Gastroesophageal sphincter (tissue), 3 donors: Measurements from ENCODE around the gene GOLGA1.

Source experiments
- POLR2A ChIP-seq, 2 donors: fragments of 450-650 bp; IDR thresholded peaks; one replicate each; pipeline ENCODE4 v1.6.1; 2017; ENCODE audit warnings: antibody characterized with exemption in 2 of 2, mild to moderate bottlenecking in 2 of 2, moderate library complexity in 1 of 2
- TF ChIP-seq, protein P1 (sequence below), 4 experiments: fragments of 200-600 bp in 2 of 4; fragments of 450-650 bp in 2 of 4; sonication (generic) in 1 of 4; IDR thresholded peaks; one replicate each; pipeline ENCODE4 v1.5.1; 2017 to 2019; ENCODE audit warnings: antibody characterized with exemption in 4 of 4, mild to moderate bottlenecking in 2 of 4, moderate library complexity in 2 of 4

DNA sequence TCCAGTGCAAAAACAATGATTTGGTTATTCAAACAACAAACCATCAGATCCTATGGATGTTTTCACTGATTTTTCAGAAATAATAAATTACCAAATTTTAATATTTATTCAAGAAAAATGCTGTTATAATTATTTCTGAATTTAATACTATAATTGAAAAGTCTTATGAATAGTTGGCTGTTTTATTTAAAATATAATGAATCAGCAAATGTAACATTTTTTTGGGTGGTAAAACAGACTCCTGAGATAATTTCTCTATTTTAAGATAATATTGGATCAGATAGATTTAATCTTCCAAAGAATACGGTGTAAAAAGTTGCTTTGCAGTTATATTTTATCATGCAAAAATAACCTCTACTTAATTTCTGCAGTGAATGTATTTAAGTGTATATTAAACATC lies 5.3 kb upstream of the GOLGA1 start:
- TF ChIP-seq, protein P1, sequence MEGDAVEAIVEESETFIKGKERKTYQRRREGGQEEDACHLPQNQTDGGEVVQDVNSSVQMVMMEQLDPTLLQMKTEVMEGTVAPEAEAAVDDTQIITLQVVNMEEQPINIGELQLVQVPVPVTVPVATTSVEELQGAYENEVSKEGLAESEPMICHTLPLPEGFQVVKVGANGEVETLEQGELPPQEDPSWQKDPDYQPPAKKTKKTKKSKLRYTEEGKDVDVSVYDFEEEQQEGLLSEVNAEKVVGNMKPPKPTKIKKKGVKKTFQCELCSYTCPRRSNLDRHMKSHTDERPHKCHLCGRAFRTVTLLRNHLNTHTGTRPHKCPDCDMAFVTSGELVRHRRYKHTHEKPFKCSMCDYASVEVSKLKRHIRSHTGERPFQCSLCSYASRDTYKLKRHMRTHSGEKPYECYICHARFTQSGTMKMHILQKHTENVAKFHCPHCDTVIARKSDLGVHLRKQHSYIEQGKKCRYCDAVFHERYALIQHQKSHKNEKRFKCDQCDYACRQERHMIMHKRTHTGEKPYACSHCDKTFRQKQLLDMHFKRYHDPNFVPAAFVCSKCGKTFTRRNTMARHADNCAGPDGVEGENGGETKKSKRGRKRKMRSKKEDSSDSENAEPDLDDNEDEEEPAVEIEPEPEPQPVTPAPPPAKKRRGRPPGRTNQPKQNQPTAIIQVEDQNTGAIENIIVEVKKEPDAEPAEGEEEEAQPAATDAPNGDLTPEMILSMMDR (IDR thresholded peaks at IDR 0.05) = no peak
- TF ChIP-seq POLR2A (IDR thresholded peaks at IDR 0.05) = no peak
